HG03025 (cell line): ENCODE data around the gene SIRT3.
"Not testable (repeated sequence)": the region's sequence is repeated elsewhere in the genome, so short reads cannot be mapped to it uniquely, and the experiment has no call there.

Experiments
- ATAC-seq: cut with Tn5 transposase; IDR thresholded peaks from one replicate; pipeline ENCODE4 v1.9.1; 2021; ENCODE audit warnings: mild to moderate bottlenecking, moderate library complexity; ENCODE audit not compliant: unreplicated experiment, low FRiP score

Gene SIRT3

GRCh38 chr11:189200-189783 is 46.9 kb downstream of the SIRT3 start:
- ATAC-seq, result peak; percentile 25

- ATAC-seq, result not testable (repeated sequence)
These were observed 55.9 kb downstream of the SIRT3 start for GRCh38 chr11:180242-180641.
